WTC11 (cell line): ENCODE measurements around the gene FRMD4A. TPM values are rescaled to one million over a fixed set of nuclear protein-coding genes. Genes with fewer than 3 reads are reported as not detected.

Source experiments
- ATAC-seq: fragments of 200-7000 bp; cut with Tn5 transposase; 2 replicates; pipeline ENCODE4 v1.10.0; 2021; ENCODE audit warnings: mild to moderate bottlenecking, moderate library complexity
- CTCF ChIA-PET: fragments of 300-600 bp; sonication (Branson Sonifier 250); formaldehyde crosslinking; loops from one replicate; lab custom pipeline; 2021; ENCODE audit warnings: antibody characterized with exemption; lab: Charles Lee
- POLR2A ChIA-PET: fragments of 350-600 bp; sonication (Branson Sonifier 250); formaldehyde crosslinking; loops from one replicate; lab custom pipeline; 2021; ENCODE audit warnings: antibody characterized with exemption; lab: Charles Lee
- DNase-seq: peaks from one replicate; pipeline ENCODE4 v3.0.0; 2021; ENCODE audit warnings: low spot score
- H3K27ac Mint-ChIP-seq: 2 replicates; pipeline ENCODE4 v1.8.0; 2021; ENCODE audit warnings: mixed read lengths
- H3K27me3 Mint-ChIP-seq: 2 replicates; pipeline ENCODE4 v1.8.0; 2021; ENCODE audit warnings: low read depth, mild to moderate bottlenecking, moderate library complexity, mixed read lengths
- H3K36me3 Mint-ChIP-seq: 2 replicates; pipeline ENCODE4 v1.8.0; 2021; ENCODE audit warnings: mixed read lengths
- H3K4me1 Mint-ChIP-seq: 2 replicates; pipeline ENCODE4 v1.8.0; 2022; ENCODE audit warnings: mixed read lengths
- H3K4me3 Mint-ChIP-seq: 2 replicates; pipeline ENCODE4 v1.8.0; 2021; ENCODE audit warnings: mild to moderate bottlenecking, moderate library complexity, mixed read lengths
- H3K9me3 Mint-ChIP-seq: 2 replicates; pipeline ENCODE4 v1.8.0; 2021; ENCODE audit warnings: mixed read lengths
- CBFB ChIP-seq: sonication (generic); formaldehyde crosslinking; IDR thresholded peaks from 2 replicates; pipeline ENCODE4 v1.8.1; 2022; ENCODE audit warnings: mild to moderate bottlenecking, low read depth, missing genetic modification reagents
- CREB1 ChIP-seq: sonication (generic); formaldehyde crosslinking; IDR thresholded peaks from 2 replicates; pipeline ENCODE4 v1.8.0; 2023; ENCODE audit warnings: mild to moderate bottlenecking, missing genetic modification reagents
- ESRRA ChIP-seq: sonication (generic); formaldehyde crosslinking; IDR thresholded peaks from 2 replicates; pipeline ENCODE4 v1.8.1; 2022; ENCODE audit warnings: mild to moderate bottlenecking, missing genetic modification reagents, borderline replicate concordance
- NR3C1 ChIP-seq: sonication (generic); formaldehyde crosslinking; conservative IDR thresholded peaks from 2 replicates; pipeline ENCODE4 v1.8.1; 2023; ENCODE audit warnings: low read depth, mild to moderate bottlenecking, missing genetic modification reagents
- RELA ChIP-seq: sonication (generic); formaldehyde crosslinking; IDR thresholded peaks from 2 replicates; pipeline ENCODE4 v1.8.1; 2022; ENCODE audit warnings: missing genetic modification reagents, mild to moderate bottlenecking, borderline replicate concordance
- SMAD3 ChIP-seq: sonication (generic); formaldehyde crosslinking; IDR thresholded peaks from 2 replicates; pipeline ENCODE4 v1.8.0; 2022; ENCODE audit warnings: missing genetic modification reagents, mild to moderate bottlenecking, borderline replicate concordance
- SMAD4 ChIP-seq: sonication (generic); formaldehyde crosslinking; IDR thresholded peaks from 2 replicates; pipeline ENCODE4 v1.8.0; 2022; ENCODE audit warnings: mild to moderate bottlenecking, missing genetic modification reagents
- TEAD4 ChIP-seq: sonication (generic); formaldehyde crosslinking; IDR thresholded peaks from 2 replicates; pipeline ENCODE4 v1.8.0; 2022; ENCODE audit warnings: mild to moderate bottlenecking, missing genetic modification reagents
- TP53 ChIP-seq: sonication (generic); formaldehyde crosslinking; IDR thresholded peaks from 2 replicates; pipeline ENCODE4 v1.8.1; 2023; ENCODE audit warnings: mild to moderate bottlenecking, missing genetic modification reagents
- ZNF219 ChIP-seq: sonication (generic); formaldehyde crosslinking; IDR thresholded peaks from 2 replicates; pipeline ENCODE4 v1.8.0; 2023; ENCODE audit warnings: missing genetic modification reagents, mild to moderate bottlenecking, borderline replicate concordance
- ZNF232 ChIP-seq: sonication (generic); formaldehyde crosslinking; IDR thresholded peaks from 2 replicates; pipeline ENCODE4 v1.8.0; 2022; ENCODE audit warnings: mild to moderate bottlenecking, missing genetic modification reagents
- ZNF423 ChIP-seq: fragments of 250-450 bp; sonication (Bioruptor Pico); IDR thresholded peaks from 2 replicates; pipeline ENCODE4 v2.1.2; 2022; ENCODE audit warnings: mild to moderate bottlenecking, moderate library complexity
- total RNA-seq: library from RNA; stranded (reverse); gene quantifications from 3 replicates; pipeline ENCODE4 v1.2.3, GENCODE V29; 2021
- TF ChIP-seq, protein P1 (sequence below): sonication (generic); formaldehyde crosslinking; IDR thresholded peaks from 2 replicates; pipeline ENCODE4 v1.8.1; 2022; ENCODE audit warnings: missing genetic modification reagents, borderline replicate concordance
- TF ChIP-seq, protein P2 (sequence below): sonication (generic); formaldehyde crosslinking; IDR thresholded peaks from 2 replicates; pipeline ENCODE4 v1.8.0; 2022; ENCODE audit warnings: mild to moderate bottlenecking, missing genetic modification reagents
- TF ChIP-seq, protein P3 (sequence below): sonication (generic); formaldehyde crosslinking; IDR thresholded peaks from 2 replicates; pipeline ENCODE4 v1.8.1; 2022; ENCODE audit warnings: low read depth, missing genetic modification reagents, borderline replicate concordance
- TF ChIP-seq, protein P4 (sequence below): fragments of 250-450 bp; sonication (Bioruptor Pico); IDR thresholded peaks from 2 replicates; pipeline ENCODE4 v2.1.2; 2022; ENCODE audit warnings: mild to moderate bottlenecking, moderate library complexity
- TF ChIP-seq, protein P5 (sequence below): sonication (generic); formaldehyde crosslinking; IDR thresholded peaks from 2 replicates; pipeline ENCODE4 v1.8.0; 2022; ENCODE audit warnings: mild to moderate bottlenecking, missing genetic modification reagents
- TF ChIP-seq, protein P6 (sequence below): sonication (generic); formaldehyde crosslinking; IDR thresholded peaks from 2 replicates; pipeline ENCODE4 v1.8.1; 2023; ENCODE audit warnings: mild to moderate bottlenecking, missing genetic modification reagents

The FRMD4A gene
- total RNA-seq, 1 experiment from 2014 or later, result 35.5 TPM

DNA sequence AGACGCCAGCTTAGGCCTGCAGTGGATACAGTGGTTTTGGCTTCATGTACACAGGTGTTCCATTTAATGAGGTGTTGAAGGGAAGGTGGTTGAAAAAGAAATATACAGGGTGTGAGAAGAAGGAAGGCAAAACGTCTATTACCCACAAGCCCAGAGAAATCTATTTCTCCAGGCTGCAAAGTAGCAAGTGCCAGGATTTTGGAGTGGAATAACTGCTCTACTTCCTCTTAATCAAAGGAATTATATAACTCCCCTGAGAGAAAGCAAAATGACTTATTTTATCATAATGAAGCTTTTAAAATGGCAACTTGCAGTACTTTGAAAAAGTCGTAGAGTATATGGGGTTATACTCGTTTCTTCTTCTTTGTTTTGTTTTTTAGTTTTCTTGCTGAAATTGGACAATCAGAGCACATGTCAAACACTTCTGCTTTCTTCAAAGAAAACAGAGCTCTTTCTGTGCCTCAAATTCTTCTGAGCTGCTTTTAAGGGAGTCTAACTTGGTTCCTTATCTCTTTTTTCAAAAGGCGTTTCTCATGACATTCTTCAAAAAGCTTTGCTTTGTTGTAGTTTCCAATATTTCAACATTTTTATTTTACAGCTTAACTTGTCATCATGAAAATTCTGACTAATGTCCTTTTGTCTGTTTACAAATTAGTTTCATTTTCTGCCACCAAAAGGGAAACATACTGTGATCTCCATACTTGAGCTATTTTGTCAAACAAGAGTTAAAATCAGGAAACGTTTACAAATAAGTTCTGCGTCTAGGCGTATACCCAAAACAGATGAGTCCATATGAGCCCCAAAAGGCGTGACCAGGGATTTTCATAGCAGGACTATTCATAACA is 289.7 kb downstream of the FRMD4A start (continued):
- TF ChIP-seq, protein P1, sequence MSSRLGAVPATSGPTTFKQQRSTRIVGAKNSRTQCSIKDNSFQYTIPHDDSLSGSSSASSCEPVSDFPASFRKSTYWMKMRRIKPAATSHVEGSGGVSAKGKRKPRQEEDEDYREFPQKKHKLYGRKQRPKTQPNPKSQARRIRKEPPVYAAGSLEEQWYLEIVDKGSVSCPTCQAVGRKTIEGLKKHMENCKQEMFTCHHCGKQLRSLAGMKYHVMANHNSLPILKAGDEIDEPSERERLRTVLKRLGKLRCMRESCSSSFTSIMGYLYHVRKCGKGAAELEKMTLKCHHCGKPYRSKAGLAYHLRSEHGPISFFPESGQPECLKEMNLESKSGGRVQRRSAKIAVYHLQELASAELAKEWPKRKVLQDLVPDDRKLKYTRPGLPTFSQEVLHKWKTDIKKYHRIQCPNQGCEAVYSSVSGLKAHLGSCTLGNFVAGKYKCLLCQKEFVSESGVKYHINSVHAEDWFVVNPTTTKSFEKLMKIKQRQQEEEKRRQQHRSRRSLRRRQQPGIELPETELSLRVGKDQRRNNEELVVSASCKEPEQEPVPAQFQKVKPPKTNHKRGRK (CRISPR knock-in tag), result no peak
- no peak for TF ChIP-seq ZNF232 (CRISPR knock-in tag)

DNA sequence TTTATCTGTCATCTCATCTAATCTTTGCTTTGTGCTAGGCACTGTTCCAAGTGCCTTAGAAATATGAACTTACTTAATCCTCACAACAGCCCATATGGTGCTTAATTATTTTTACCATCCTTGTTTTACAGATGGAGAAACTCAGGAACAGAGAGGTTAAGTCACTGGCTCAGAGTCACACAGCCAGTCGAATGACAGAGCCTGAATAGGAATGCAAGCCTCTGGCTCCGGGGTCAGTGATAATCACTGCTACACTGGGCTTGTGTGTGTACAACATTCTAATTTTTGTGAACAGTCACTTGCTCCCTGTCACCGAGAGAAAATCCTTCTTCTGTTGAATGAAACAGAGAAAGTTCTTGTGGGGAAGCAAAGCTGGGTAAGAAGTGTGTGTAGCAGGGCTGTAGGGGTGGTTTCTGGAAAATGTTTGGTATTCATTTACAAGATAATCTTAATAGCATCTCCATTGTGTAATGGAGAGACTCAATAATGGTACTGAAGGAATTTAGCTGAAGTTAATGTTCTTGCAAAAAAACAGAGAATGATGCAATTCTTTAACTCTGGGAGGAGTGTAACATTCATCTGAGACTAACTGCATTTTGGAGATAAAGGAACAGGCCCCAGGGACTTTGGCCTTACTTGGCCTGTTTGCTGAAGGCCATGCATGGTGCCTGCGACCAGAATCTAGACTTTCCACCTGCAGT is 290.6 kb downstream of the FRMD4A start:
- TF ChIP-seq, protein P2, sequence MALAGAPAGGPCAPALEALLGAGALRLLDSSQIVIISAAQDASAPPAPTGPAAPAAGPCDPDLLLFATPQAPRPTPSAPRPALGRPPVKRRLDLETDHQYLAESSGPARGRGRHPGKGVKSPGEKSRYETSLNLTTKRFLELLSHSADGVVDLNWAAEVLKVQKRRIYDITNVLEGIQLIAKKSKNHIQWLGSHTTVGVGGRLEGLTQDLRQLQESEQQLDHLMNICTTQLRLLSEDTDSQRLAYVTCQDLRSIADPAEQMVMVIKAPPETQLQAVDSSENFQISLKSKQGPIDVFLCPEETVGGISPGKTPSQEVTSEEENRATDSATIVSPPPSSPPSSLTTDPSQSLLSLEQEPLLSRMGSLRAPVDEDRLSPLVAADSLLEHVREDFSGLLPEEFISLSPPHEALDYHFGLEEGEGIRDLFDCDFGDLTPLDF (CRISPR knock-in tag), result no peak
- no peak for TF ChIP-seq ZNF219
- TF ChIP-seq, all 79 proteins: peak for 0
- H3K36me3 Mint-ChIP-seq, result no peaks in the 10 kb centered on the region
- no peaks in the 10 kb centered on the region for H3K4me1 Mint-ChIP-seq
- ATAC-seq (no peak), DNase-seq (no peak)
- H3K9me3 Mint-ChIP-seq, result no peaks in the 10 kb centered on the region
- H3K27me3 Mint-ChIP-seq, result no peaks in the 10 kb centered on the region
- ChIA-PET POLR2A (no interaction called here), CTCF (no interaction called here)
- H3K4me3 Mint-ChIP-seq, result no peak overlapping the region
- H3K27ac Mint-ChIP-seq, result no peak overlapping the region

DNA sequence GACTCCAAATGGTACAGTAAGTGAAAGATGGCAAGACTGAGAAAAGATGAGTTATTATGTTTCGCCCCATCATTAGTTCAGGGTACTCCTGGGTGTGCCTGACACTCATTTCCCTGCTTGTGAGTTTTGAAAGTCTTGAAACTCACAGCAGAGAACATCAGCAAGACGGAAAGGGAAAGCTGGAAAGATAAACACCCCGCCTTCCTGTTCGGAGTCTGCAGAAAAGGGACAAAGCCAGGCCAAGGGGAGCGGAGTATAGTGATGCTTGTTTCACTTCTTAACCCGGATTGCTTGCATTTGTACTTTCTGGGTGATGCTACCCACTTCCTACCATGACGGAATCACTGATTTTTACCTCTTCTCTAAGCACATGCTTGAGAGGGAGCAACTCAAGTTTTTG is 294.5 kb downstream of the FRMD4A start:
- H3K27ac Mint-ChIP-seq, result no peak overlapping the region
- ATAC-seq, result no peak
- TF ChIP-seq ESRRA (CRISPR knock-in tag) (no peak), SMAD3 (CRISPR knock-in tag) (no peak), TEAD4 (CRISPR knock-in tag) (no peak), CBFB (no peak), ZNF423 (no peak), SMAD4 (CRISPR knock-in tag) (no peak), RELA (CRISPR knock-in tag) (no peak), CREB1 (CRISPR knock-in tag) (no peak), NR3C1 (CRISPR knock-in tag) (no peak), TP53 (CRISPR knock-in tag) (no peak)
- TF ChIP-seq, protein P3, sequence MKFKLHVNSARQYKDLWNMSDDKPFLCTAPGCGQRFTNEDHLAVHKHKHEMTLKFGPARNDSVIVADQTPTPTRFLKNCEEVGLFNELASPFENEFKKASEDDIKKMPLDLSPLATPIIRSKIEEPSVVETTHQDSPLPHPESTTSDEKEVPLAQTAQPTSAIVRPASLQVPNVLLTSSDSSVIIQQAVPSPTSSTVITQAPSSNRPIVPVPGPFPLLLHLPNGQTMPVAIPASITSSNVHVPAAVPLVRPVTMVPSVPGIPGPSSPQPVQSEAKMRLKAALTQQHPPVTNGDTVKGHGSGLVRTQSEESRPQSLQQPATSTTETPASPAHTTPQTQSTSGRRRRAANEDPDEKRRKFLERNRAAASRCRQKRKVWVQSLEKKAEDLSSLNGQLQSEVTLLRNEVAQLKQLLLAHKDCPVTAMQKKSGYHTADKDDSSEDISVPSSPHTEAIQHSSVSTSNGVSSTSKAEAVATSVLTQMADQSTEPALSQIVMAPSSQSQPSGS (CRISPR knock-in tag), result no peak
- TF ChIP-seq, protein P1 (CRISPR knock-in tag), result no peak
- TF ChIP-seq, protein P4, sequence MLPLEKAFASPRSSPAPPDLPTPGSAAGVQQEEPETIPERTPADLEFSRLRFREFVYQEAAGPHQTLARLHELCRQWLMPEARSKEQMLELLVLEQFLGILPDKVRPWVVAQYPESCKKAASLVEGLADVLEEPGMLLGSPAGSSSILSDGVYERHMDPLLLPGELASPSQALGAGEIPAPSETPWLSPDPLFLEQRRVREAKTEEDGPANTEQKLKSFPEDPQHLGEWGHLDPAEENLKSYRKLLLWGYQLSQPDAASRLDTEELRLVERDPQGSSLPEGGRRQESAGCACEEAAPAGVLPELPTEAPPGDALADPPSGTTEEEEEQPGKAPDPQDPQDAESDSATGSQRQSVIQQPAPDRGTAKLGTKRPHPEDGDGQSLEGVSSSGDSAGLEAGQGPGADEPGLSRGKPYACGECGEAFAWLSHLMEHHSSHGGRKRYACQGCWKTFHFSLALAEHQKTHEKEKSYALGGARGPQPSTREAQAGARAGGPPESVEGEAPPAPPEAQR (CRISPR knock-in tag), result no peak
- TF ChIP-seq, protein P5, sequence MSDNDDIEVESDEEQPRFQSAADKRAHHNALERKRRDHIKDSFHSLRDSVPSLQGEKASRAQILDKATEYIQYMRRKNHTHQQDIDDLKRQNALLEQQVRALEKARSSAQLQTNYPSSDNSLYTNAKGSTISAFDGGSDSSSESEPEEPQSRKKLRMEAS (CRISPR knock-in tag), result no peak
- TF ChIP-seq, protein P6, sequence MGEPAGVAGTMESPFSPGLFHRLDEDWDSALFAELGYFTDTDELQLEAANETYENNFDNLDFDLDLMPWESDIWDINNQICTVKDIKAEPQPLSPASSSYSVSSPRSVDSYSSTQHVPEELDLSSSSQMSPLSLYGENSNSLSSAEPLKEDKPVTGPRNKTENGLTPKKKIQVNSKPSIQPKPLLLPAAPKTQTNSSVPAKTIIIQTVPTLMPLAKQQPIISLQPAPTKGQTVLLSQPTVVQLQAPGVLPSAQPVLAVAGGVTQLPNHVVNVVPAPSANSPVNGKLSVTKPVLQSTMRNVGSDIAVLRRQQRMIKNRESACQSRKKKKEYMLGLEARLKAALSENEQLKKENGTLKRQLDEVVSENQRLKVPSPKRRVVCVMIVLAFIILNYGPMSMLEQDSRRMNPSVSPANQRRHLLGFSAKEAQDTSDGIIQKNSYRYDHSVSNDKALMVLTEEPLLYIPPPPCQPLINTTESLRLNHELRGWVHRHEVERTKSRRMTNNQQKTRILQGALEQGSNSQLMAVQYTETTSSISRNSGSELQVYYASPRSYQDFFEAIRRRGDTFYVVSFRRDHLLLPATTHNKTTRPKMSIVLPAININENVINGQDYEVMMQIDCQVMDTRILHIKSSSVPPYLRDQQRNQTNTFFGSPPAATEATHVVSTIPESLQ, result no peak
- H3K27me3 Mint-ChIP-seq, result no peaks in the 10 kb centered on the region
- peaks cover 3% of the 10 kb centered on the region for H3K4me1 Mint-ChIP-seq
- ChIA-PET POLR2A (no interaction called here), CTCF (no interaction called here)
- H3K9me3 Mint-ChIP-seq, result no peaks in the 10 kb centered on the region
- DNase-seq, result no peak
- H3K4me3 Mint-ChIP-seq, result no peak overlapping the region
- H3K36me3 Mint-ChIP-seq, result no peaks in the 10 kb centered on the region
